Loucy (cell line): Measurements from ENCODE around the gene ZNF543.

Source experiments
- H2AFZ ChIP-seq: fragments of 200-600 bp; sonication (generic); 2 replicates; pipeline ENCODE4 v1.6.0; 2016; ENCODE audit warnings: antibody characterized with exemption, mild to moderate bottlenecking, low read length, moderate library complexity
- H3F3A ChIP-seq: fragments of 200-600 bp; 2 replicates; pipeline ENCODE4 v1.6.0; 2016; ENCODE audit warnings: antibody characterized with exemption, low read depth, mild to moderate bottlenecking
- H3K27me3 ChIP-seq: fragments of 200-600 bp; sonication (generic); 2 replicates; pipeline ENCODE4 v1.6.1; 2014; ENCODE audit warnings: low read length, mild to moderate bottlenecking; ENCODE audit not compliant: insufficient read depth, poor library complexity, severe bottlenecking
- H3K36me3 ChIP-seq: fragments of 200-600 bp; sonication (generic); 2 replicates; pipeline ENCODE4 v1.6.1; 2016; ENCODE audit warnings: low read length; ENCODE audit not compliant: insufficient read depth
- H3K4me1 ChIP-seq: fragments of 200-600 bp; sonication (generic); 2 replicates; pipeline ENCODE4 v1.5.1; 2014; ENCODE audit warnings: low read length, mild to moderate bottlenecking; ENCODE audit not compliant: insufficient read depth, poor library complexity, severe bottlenecking
- H3K4me2 ChIP-seq: fragments of 200-600 bp; sonication (generic); 2 replicates; pipeline ENCODE4 v1.6.0; 2014; ENCODE audit warnings: antibody characterized with exemption, low read length, low read depth, mild to moderate bottlenecking; ENCODE audit not compliant: poor library complexity, severe bottlenecking
- H3K4me3 ChIP-seq: fragments of 200-600 bp; sonication (generic); 2 replicates; pipeline ENCODE4 v1.5.1; 2014; ENCODE audit warnings: low read length, mild to moderate bottlenecking, mixed read lengths; ENCODE audit not compliant: poor library complexity, severe bottlenecking
- H3K79me2 ChIP-seq: fragments of 200-600 bp; sonication (generic); 2 replicates; pipeline ENCODE4 v1.6.1; 2014; ENCODE audit warnings: low read length; ENCODE audit not compliant: insufficient read depth
- H3K9ac ChIP-seq: fragments of 200-600 bp; sonication (generic); 2 replicates; pipeline ENCODE4 v1.6.0; 2014; ENCODE audit warnings: mild to moderate bottlenecking, low read depth, low read length, moderate library complexity; ENCODE audit not compliant: poor library complexity, severe bottlenecking
- H3K9me2 ChIP-seq: fragments of 200-600 bp; sonication (generic); replicated peaks from 2 replicates; pipeline ENCODE4 v1.6.1; 2016; ENCODE audit warnings: low read depth, low read length, mixed read lengths
- H3K9me3 ChIP-seq: fragments of 200-600 bp; sonication (generic); 2 replicates; pipeline ENCODE4 v1.6.1; 2014; ENCODE audit warnings: mild to moderate bottlenecking, antibody characterized with exemption, low read length, low read depth; ENCODE audit not compliant: insufficient read depth
- H4K20me1 ChIP-seq: fragments of 200-600 bp; sonication (generic); 2 replicates; pipeline ENCODE4 v1.6.0; 2014; ENCODE audit warnings: antibody characterized with exemption, low read length, mild to moderate bottlenecking; ENCODE audit not compliant: insufficient read depth, poor library complexity, severe bottlenecking
- EZH2phosphoT487 ChIP-seq: fragments of 200-600 bp; IDR thresholded peaks from 2 replicates; pipeline ENCODE4 v1.6.1; 2018; ENCODE audit warnings: antibody characterized with exemption, mild to moderate bottlenecking, moderate library complexity, borderline replicate concordance
- TF ChIP-seq, protein P1 (sequence below): fragments of 200-600 bp; sonication (generic); conservative IDR thresholded peaks from 2 replicates; pipeline ENCODE4 v1.5.1; 2014; ENCODE audit warnings: mild to moderate bottlenecking, antibody characterized with exemption, low read length

The ZNF543 gene

GRCh38 chr19:57362997-57363687 lies 42.9 kb downstream of the ZNF543 start, which contains the start of the genes TRAPPC2B and ZNF547:
TSS of gene TRAPPC2B (plus strand) at chr19:57363551. CDS start at chr19:57364834, 1,283 bp downstream.
TSS of gene ZNF547 (plus strand) at chr19:57363551. CDS start at chr19:57368556, 5,005 bp downstream.
- Histone ChIP-seq H3K4me1 (peaks cover 9% of the 10 kb centered on the region), H4K20me1 (peaks cover 5% of the 10 kb centered on the region), H3F3A (no peaks in the 10 kb centered on the region; the same call in 1 of the 2 replicates), H3K79me2 (peaks cover 14% of the 10 kb centered on the region), H3K9ac (peak within 1 kb of the TSS; percentile 80), H3K4me2 (peak within 1 kb of the TSS; percentile 87), H3K9me3 (no peaks in the 10 kb centered on the region), H3K9me2 (no peaks in the 10 kb centered on the region), H2AFZ (peak within 1 kb of the TSS; percentile 97), H3K36me3 (no peaks in the 10 kb centered on the region; the same call in 1 of the 2 replicates), H3K4me3 (peak within 1 kb of the TSS; percentile 80), H3K27me3 (no peaks in the 10 kb centered on the region)
- TF ChIP-seq EZH2phosphoT487 = no peak
- TF ChIP-seq, protein P1, sequence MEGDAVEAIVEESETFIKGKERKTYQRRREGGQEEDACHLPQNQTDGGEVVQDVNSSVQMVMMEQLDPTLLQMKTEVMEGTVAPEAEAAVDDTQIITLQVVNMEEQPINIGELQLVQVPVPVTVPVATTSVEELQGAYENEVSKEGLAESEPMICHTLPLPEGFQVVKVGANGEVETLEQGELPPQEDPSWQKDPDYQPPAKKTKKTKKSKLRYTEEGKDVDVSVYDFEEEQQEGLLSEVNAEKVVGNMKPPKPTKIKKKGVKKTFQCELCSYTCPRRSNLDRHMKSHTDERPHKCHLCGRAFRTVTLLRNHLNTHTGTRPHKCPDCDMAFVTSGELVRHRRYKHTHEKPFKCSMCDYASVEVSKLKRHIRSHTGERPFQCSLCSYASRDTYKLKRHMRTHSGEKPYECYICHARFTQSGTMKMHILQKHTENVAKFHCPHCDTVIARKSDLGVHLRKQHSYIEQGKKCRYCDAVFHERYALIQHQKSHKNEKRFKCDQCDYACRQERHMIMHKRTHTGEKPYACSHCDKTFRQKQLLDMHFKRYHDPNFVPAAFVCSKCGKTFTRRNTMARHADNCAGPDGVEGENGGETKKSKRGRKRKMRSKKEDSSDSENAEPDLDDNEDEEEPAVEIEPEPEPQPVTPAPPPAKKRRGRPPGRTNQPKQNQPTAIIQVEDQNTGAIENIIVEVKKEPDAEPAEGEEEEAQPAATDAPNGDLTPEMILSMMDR = no peak

GRCh38 chr19:57363688-57364181 lies 43.5 kb downstream of the ZNF543 start:
- Histone ChIP-seq H3F3A (no peaks in the 10 kb centered on the region; the same call in 1 of the 2 replicates), H3K79me2 (peaks cover 14% of the 10 kb centered on the region), H3K27me3 (no peaks in the 10 kb centered on the region), H3K9me2 (no peaks in the 10 kb centered on the region), H3K9me3 (no peaks in the 10 kb centered on the region), H3K4me3 (peak overlapping the region; percentile 80), H3K36me3 (no peaks in the 10 kb centered on the region; the same call in 1 of the 2 replicates), H2AFZ (peak overlapping the region; percentile 68), H3K9ac (peak overlapping the region; percentile 75), H3K4me1 (peaks cover 9% of the 10 kb centered on the region), H3K4me2 (peak overlapping the region; percentile 85), H4K20me1 (peaks cover 5% of the 10 kb centered on the region)
- TF ChIP-seq EZH2phosphoT487 = no peak
- TF ChIP-seq, protein P1 = no peak

DNA sequence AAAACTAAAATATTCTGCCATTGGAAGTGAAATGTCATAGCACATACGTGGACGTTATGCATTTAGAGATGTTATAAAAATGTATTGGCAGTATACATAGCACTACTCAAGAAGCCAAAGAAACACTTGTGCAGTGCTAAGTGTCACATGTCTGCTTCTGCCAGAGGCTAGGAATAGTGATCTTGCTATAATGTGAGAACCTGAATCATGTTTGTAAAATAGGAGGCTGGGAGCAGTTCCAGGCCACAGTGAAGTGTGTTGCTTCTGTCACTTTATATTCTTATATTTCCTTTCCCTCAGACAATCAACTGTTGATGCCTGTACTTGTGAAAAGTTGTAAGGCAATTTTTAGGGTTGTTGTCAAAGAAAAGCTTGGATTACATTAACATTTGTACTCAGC lies 46.5 kb downstream of the ZNF543 start:
- H3K4me2 ChIP-seq = no peak overlapping the region
- TF ChIP-seq EZH2phosphoT487 = no peak
- TF ChIP-seq, protein P1 = no peak
- H4K20me1 ChIP-seq = peaks cover 5% of the 10 kb centered on the region
- H2AFZ ChIP-seq = no peak overlapping the region
- H3K79me2 ChIP-seq = peaks cover 14% of the 10 kb centered on the region
- H3K9me3 ChIP-seq = no peaks in the 10 kb centered on the region
- H3K4me1 ChIP-seq = peaks cover 9% of the 10 kb centered on the region
- H3K9ac ChIP-seq = no peak overlapping the region
- H3K27me3 ChIP-seq = no peaks in the 10 kb centered on the region
- no peaks in the 10 kb centered on the region for H3K36me3 ChIP-seq
- H3K4me3 ChIP-seq = no peak overlapping the region
- H3F3A ChIP-seq = no peaks in the 10 kb centered on the region
- H3K9me2 ChIP-seq = no peaks in the 10 kb centered on the region
